Posterior cingulate gyrus (tissue), 11 donors: Measurements from ENCODE around the gene EVX2.
A peak's percentile ranks its signal among the peaks of the same experiment; 100 is the strongest.

Experiments used
- DNase-seq, 10 donors: peaks; one replicate each; pipeline versions ENCODE4 v3.0.0 to v3.0.0-alpha.2; 2020 to 2021; ENCODE audit warnings: mixed read lengths in 3 of 10
- intact Hi-C: fragments of 100-400 bp; cut with DNase I; formaldehyde crosslinking; loops from one replicate; pipeline ENCODE4 v1.15.1; 2023

The EVX2 gene

DNA sequence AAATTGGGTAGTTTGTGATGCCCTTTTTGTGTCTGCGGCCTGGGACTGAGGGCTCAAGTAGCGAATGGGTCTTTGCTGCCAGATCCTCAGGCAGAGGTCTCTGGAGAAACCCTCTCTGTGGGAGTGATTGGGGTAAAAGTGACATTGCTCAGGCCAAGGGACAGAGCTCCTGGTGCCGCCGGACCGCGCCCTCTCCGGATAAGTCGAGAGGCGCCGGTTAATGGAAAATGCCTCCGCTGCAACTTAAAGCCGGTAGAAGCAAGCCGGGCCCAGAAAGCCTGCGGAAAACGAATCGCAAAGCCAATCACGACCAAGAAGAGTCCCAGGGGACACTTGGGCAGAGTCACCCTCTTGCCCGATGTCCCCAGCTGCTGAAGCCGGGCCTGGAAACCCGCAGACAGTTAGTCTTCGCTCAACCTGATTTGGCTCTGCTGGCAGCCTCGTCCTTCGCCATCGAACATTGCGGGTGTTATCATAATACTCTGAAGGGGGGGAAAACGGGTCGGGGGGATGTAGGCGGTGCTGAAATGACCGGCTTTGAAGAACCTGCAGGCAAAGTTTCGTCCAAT lies 15.5 kb upstream of the EVX2 start:
- intact Hi-C loops = no loop called here

DNA sequence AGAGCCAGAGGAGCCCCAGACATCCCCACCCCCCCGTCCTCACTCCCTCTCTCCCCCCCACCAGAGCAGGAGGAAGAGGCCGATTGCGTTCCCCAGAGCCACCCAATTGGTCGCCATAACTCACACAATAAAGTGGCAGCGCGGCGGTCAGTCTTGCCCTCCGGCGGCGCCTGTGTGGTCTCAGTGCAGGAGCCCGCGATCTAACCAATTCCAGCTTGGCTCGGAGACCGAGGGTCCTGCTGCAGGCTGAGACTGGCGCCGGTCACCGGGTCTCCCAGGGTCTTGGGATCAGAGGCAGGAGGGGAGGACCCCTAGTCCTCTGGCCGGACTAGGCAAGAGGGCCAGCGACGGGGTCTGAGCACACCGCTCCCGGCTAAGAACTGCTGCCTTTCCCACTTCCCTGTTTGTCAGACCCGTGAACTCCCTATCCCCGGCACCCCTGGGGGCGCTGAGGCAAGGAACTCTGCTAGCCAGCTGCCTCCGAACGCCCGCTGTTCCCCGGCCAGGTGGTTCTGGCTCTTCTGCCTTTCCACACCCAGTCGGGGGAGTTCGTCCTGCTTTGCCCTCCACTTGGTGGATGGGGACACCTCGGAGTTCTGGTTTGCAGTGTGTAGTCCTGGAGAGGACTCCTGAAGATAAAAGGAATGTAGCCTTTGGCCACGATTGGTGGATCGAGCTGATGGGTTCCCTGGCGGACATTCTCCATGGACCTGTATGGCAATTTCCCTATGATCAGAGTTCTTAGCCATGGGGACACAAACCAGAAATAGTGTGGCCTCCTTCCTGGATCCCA lies 14.8 kb upstream of the EVX2 start:
- peak in 2 of 10 donors; percentile 81 to 83 for DNase-seq
- intact Hi-C loops = no loop called here

More for the DNA sequence above, 15.5 kb upstream of the EVX2 start:
- DNase-seq = peak in 1 of 10 donors; percentile 24

DNA sequence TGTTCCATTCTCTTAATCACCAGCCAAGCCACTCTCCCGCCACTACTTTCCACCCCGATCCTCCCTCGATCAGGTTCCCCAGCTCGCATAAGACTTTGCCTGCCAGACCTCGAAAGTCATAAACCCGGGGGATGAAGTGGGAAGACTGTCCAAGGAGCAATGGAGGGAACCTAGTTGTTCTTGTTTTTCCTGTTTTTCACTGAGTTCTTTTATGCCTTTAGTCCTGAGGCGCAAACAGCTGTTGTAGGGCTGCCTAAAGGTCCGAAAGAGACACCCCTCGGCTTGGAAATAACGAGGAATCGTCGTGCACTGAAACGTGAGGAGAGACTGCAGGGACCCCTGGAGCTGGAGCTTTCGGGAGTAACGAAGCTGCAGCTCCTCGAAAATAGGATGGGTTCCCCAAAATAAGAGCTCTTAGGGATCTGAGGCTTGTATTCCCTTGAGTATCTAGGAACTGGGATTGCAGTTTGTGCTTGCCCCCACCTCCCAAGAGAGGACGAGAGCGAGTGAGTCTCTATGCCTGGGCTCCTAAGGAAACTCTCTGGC lies 14.1 kb upstream of the EVX2 start:
- peak in 1 of 10 donors; percentile 22 for DNase-seq
- intact Hi-C loops = no loop called here

DNA sequence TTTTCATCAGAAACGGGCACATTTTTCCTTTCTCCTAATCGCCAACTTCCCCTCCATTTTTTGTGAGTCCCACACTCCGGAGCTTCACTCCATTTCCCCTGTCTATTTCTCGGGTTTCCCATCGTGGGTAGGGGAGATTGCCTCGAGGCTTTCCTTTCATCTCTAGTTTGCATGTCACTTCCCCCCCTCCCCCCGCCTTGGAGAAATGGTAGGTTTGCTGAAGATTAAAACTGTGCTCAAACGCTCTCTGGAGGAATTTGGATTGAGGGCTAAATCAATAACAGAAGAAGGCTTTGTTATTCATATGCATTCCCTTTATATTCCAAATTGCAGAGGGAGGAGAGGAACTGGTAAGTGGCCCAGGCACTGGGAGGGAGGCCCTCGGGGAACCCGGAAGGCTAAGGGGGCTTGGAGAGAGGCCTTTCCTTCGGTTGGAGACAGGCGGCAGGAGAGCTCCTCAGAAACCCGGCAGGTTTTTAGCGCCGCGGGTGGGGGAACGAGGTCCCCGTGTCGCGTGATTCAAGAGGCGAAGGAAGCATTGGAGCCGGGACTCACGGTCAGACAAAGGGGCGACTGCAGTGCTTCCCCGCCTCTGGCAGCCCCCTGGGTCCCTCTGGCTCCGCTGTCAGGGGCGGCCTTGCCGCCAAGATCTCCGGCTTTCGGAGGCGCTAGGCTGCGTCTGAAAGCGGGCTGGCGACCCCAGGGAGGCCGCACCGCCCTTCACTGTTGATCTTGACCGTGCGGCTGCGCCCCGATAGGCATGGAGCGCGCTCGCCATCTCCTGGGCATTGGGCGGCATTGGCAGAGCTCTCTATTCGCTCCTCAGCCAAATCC lies 13.4 kb upstream of the EVX2 start:
- DNase-seq = peak in 8 of 10 donors; percentile 34 to 93 (median 51)
- intact Hi-C loops = no loop called here

DNA sequence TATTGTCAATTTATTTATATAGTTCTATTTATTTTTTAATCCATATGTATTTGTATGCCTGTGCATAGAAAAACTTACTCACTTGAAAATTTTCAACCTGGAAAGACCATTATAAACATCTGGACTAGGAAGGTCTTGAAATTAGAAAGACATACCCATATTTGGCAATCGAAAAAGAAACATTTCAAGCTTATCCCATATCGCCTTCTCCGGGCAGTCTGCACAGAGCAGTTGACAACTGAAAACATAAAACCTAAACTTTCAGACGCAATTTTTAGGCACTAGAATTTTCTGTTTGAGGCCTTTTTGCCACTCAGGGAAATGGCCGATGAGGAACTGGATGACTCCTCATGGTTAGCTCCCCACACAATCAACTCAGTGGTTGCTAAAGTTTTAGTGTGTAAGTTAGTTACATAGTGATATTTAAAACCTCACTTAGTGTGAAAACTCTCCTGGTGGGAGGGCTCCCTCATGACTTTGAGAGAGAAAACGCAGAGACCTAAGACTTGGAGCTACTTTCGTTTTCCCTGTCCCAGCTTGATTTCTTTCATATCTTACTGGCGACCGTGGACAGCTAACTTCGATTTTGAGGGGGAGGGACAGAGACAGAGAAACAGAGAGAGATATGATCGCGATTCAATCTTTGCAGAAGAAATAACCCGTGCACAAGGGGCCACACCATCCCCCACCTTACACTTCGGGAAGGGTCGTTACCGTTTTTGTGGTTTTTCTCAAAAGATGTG lies 12.7 kb upstream of the EVX2 start:
- intact Hi-C loops = no loop called here
- DNase-seq = no peak

DNA sequence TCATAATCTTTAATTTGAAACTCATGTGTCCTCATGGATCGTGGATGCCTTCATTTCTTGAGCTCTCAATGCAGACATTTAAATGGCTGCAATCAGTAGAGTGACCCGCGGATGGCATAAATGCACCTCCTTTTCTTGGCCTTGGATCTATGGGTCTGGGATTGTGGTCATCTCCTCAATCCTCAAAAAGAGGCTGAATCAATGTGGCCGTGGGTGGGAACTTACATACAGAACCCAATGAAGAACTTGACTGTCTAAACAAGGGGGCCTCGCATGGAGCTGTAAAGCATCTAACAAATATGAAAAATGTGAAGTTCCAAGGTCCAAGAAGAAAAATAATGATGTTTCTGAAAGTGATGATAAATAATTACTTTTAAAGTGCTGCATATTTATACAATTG lies 11.7 kb upstream of the EVX2 start:
- intact Hi-C loops = no loop called here
- no peak for DNase-seq

DNA sequence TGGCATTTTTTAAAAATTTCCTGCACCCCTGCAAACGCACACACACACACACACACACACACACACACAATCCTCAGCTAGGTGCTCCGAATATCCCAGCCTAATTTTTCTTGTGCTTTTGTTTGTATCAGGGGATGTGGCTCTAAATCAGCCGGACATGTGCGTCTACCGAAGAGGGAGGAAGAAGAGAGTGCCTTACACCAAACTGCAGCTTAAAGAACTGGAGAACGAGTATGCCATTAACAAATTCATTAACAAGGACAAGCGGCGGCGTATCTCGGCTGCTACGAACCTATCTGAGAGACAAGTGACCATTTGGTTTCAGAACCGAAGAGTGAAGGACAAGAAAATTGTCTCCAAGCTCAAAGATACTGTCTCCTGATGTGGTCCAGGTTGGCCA lies 10.6 kb upstream of the EVX2 start:
- intact Hi-C loops = no loop called here
- DNase-seq = no peak

DNA sequence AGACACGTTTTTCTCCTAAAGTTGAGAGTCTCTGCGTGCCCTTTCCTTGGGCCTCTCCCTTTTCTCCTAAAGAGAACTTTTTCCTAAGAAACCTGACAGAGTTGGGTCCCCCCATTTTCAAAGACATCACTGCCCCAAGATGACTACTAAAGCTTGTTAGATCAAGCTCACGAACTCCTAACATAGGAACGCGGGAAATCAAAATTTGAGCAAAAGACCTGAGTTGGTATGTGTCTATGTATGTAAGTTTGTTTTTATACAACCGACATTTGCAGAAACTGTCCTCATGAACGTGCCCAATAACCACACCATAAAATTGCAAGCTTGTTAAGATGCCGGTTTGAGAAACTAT lies 10.1 kb upstream of the EVX2 start:
- intact Hi-C loops = no loop called here
- no peak for DNase-seq

DNA sequence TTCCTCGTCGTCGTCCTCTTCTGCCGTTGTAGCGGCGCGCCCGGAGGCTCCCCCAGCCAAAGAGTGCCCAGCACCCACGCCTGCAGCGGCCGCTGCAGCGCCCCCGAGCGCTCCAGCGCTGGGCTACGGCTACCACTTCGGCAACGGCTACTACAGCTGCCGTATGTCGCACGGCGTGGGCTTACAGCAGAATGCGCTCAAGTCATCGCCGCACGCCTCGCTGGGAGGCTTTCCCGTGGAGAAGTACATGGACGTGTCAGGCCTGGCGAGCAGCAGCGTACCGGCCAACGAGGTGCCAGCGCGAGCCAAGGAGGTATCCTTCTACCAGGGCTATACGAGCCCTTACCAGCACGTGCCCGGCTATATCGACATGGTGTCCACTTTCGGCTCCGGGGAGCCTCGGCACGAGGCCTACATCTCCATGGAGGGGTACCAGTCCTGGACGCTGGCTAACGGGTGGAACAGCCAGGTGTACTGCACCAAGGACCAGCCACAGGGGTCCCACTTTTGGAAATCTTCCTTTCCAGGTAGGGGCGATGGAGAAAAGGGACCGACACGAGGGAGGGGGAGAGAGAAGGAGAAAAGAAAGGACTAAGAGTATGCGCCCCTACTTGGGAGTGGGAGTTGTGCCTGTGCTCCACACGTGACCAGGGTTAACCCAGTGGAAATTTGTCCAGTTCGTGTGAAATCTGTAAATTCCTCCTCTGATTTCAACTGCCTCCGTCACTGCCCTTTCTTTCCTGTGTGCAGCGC lies 9.6 kb upstream of the EVX2 start:
- intact Hi-C loops = no loop called here
- peak in 1 of 10 donors; percentile 71 for DNase-seq

DNA sequence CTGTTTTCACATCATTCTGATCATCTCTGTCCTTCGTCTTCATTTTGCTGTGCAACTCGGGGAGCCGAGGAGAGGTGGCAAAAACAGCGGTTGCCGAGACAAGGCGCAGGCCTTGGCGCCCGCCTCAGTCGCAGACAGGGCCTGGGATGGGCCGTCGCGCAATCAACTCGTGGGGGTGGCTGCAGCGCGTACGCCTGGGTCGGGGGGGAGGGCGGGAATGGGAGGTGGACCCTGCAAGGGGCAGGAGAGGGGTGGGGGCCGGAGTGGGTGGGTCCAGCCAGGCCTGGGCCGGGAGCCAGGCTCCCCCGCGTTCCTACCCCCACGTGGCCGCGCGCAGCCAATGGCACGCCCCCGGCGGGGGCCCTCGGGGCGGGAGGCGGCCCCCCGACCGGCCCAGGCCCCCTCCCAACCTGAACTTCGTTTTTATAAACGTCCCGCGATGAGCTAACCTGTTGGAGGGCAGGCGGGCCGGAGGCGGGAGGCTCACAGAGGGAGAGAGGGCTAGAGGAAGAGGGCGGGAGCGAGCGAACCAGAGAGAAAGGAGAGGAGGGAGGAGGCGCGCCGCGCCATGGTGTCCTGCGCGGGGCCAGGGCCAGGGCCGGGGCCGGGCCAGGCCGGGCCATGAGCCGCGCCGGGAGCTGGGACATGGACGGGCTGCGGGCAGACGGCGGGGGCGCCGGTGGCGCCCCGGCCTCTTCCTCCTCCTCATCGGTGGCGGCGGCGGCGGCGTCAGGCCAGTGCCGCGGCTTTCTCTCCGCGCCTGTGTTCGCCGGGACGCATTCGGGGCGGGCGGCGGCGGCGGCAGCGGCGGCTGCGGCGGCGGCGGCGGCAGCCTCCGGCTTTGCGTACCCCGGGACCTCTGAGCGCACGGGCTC lies 8.7 kb upstream of the EVX2 start, which contains the start of gene HOXD13:
Gene HOXD13, plus strand, starts transcription at position 452 of the 875 bp plus-strand sequence. Its CDS starts 170 bp downstream, at position 622.
- peak in 1 of 10 donors; percentile 72 for DNase-seq
- intact Hi-C loops = no loop called here

DNA sequence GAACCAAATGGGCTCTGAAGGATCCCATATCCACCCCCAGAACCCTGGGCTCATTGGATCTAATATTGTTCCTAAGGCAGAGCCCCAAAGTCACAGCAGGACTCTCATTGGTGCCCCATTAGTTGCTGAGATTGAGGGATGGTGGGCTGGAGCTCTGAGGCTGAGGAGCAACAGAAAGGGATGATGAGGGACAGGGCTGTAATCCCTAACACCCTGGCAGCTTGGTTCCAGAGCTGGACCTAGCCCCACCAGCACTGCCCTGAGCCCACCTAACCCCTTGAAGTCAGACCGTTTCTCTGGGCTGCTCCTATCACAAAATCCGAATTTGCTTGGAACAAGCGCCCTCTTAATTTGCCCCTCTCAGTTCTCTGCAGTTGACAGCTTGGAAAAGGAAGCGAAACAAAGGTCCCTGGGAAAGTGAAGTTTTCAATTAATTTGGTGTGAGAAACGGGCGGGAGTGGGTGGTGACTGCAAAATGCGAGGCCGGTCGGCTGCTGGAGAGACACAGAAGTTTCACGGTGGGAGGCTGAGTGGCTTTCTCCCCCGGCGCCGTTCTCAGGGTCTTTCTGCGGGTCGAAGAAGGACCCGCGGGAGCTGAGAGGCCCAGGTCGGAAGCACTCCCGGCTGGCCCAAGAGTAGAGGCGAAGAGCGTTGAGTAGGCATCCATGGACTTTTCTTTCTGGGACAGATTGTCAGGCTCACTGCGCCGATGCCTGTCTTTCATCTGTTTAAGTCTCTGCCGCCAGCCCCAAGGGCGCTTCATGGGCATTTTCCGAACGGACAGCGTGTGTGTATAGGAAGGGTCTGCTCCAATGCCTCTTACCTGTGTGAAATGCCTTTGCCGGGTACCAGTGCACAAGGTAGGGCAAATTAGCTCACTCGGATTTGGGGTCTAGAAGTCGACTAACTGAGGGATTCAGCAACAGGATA lies 7.8 kb upstream of the EVX2 start:
- DNase-seq = peak in 1 of 10 donors; percentile 68
- intact Hi-C loops = no loop called here

DNA sequence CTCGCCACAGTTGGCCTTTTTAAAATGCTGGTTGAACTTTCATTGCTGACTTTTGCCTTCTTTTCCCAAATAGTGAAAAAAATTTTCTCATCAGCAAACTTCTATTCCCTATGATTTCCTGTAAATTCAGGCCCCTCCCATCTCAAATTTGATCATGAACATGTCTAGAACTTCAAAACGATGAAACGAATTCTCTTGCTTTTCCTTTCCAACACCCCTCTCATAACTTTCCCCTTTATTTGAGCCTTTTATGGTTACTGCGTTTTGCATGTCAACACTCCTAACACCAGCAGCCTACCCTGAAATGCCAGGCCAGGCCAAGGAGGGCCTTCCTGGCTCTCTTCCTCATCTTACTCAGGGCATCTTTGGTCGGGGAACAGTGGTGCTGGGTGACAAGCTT lies 7.1 kb upstream of the EVX2 start:
- intact Hi-C loops = no loop called here

DNA sequence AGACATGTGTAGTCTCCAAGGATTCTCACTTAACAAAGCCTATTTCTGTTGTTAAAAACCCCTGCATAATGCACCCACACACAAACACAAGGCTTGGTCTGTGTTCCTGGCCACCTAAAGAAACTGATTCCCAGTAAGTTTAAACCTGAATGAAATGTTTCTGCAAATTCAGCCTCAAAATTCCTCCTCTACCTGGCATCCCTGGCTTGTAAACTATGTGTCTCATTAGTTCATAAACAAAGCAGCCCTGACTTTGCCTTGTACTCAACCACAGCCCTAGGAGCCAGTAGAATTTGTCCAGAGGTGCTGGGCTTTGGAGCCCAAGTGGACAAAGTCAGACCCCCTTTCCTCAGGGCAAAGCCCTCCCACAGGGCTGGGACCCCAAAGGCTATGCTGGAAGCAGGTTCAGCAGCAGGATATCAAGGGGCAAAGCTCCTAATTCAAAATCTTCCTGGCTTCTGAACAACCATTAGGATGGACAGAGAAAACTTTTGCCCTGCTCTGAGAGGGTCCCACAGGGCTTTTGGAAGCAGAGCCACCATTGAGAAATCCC lies 6.2 kb upstream of the EVX2 start:
- intact Hi-C loops = loop anchor here (5.0 kb wide), 2 partner anchors 723 to 838 kb away; no protein-coding TSS in a partner anchor
- DNase-seq = no peak

More for the DNA sequence above, 7.1 kb upstream of the EVX2 start:
- no peak for DNase-seq

DNA sequence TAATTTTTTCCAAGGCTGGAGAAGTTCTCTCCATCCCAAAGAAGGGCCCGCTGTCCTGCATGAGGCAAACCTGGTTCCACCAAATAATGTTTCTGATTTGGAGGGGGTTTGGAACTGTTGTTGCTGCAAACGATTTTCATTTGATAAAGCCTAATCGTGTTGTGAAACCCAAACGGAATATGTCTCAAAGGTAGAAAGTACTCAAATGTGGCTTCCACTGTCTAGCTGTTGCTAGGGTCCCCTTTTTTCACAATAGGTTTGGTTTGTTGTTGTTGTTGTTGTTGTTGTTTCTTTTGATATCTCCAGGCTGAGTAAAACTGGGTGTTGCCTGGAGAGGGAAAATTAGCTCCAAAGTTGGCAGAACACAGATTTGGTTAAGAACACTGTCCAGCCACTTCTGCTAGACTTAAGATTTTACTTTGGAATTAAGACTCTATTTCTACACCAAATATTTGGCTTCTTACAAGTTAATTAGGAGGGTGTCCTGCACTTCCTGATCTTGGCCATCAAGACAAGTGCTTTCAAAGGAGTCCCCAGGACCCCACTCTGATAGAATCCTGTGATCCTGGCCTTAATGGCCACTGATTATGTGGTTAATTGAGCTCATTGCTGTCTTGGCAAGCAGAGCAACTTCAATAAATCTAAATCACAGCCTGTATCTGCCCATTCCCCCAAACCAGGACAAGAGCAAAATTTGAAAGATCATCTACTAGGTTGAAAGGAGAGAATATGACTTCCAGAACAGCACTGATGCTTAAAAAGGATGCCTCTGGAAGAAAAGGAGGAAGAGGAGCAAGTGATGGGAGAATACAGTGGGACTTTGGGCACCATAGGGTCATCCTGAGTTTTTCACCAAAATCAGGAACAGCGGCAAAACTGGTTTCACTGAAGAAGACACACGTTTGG lies 5.4 kb upstream of the EVX2 start:
- no peak for DNase-seq
- intact Hi-C loops = loop anchor here (5.0 kb wide), 2 partner anchors 722 to 837 kb away; no protein-coding TSS in a partner anchor

DNA sequence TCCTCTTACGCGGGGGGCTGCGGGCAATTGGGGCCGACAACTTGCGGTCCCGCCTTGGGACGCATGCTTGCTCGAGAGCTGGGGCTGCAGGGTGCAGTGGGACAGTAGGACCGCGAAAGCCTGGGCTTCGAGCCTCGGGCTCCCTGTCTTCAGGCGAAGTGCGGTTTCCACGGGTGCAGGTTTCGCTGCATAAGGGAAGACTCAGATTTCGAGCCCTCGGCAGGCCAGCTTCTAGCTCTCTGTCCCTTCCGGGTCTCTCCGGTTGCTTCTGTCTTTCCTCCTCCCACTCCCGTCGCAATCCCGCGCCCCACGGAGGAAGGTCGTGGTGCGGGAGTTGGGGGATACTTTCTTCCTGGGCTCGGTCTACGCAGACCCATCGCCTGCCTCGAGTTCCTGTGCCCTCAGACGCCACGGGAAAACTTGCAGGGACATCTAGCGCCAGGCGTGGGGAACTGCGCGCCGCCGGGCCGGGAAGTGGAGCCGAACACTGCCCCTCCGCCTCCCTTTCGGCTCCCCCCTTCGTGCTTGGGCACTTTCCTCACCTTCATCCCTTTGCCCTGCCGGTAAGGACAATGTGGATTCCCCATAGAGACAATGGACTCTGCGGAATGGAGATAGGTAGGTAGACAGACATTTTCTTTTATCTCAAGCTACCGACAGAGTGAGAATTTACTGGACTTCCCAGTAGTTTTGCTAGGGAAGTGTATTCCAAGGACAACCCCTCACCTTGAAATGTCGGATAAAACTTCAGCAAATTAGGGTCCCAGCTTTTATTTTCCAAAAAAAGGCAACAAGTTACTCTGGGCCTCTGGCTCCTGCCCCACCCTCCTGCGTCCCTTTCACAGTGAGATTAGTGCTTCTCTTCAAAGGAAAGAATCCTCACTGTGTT lies 4.5 kb upstream of the EVX2 start:
- DNase-seq = peak in 8 of 10 donors; percentile 37 to 93 (median 54)
- intact Hi-C loops = loop anchor here (5.0 kb wide), 2 partner anchors 721 to 836 kb away; no protein-coding TSS in a partner anchor
